ENCODE measurements around the gene ITGB2.

Gene ITGB2

GRCh38 chr21:44871576-44872269, 49.0 kb downstream of the ITGB2 start:
- DNase-seq (ENCODE audit: low read depth in 2 of 3, low spot score in 1 of 3), result no peak

GRCh38 chr21:44870748-44871495, 49.8 kb downstream of the ITGB2 start:
- no peak for DNase-seq (ENCODE audit: low read depth in 2 of 3, low spot score in 1 of 3)

GRCh38 chr21:44869781-44870747, 50.6 kb downstream of the ITGB2 start:
- no peak for DNase-seq (ENCODE audit: low read depth in 2 of 3, low spot score in 1 of 3)

- DNase-seq (ENCODE audit: low read depth in 2 of 3, low spot score in 1 of 3), result no peak
These were observed 52.0 kb downstream of the ITGB2 start for GRCh38 chr21:44868707-44869106.

GRCh38 chr21:44867999-44868700, 52.5 kb downstream of the ITGB2 start:
- DNase-seq (ENCODE audit: low read depth in 2 of 3, low spot score in 1 of 3), result no peak

- no peak for DNase-seq (ENCODE audit: low read depth in 2 of 3, low spot score in 1 of 3)
These were observed 53.2 kb downstream of the ITGB2 start for GRCh38 chr21:44867464-44867863.

- no peak for DNase-seq (ENCODE audit: low read depth in 2 of 3, low spot score in 1 of 3)
These were observed 53.9 kb downstream of the ITGB2 start for GRCh38 chr21:44866780-44867179.

GRCh38 chr21:44865561-44866280, 55.0 kb downstream of the ITGB2 start:
- no peak for DNase-seq (ENCODE audit: low read depth in 2 of 3, low spot score in 1 of 3)

GRCh38 chr21:44862869-44863685, 57.6 kb downstream of the ITGB2 start:
- no peak for DNase-seq (ENCODE audit: low read depth in 2 of 3, low spot score in 1 of 3)

- DNase-seq (ENCODE audit: low read depth in 2 of 3, low spot score in 1 of 3), result no peak
These were observed 61.9 kb downstream of the ITGB2 start for GRCh38 chr21:44858791-44859190.

- DNase-seq (ENCODE audit: low read depth in 2 of 3, low spot score in 1 of 3), result no peak
These were observed 62.4 kb downstream of the ITGB2 start for GRCh38 chr21:44858291-44858690.

GRCh38 chr21:44857127-44857892, 63.4 kb downstream of the ITGB2 start:
- DNase-seq (ENCODE audit: low read depth in 2 of 3, low spot score in 1 of 3), result no peak

GRCh38 chr21:44856131-44856530, 64.6 kb downstream of the ITGB2 start:
- no peak for DNase-seq (ENCODE audit: low read depth in 2 of 3, low spot score in 1 of 3)

- no peak for DNase-seq (ENCODE audit: low read depth in 2 of 3, low spot score in 1 of 3)
These were observed 65.1 kb downstream of the ITGB2 start for GRCh38 chr21:44855572-44855971.

GRCh38 chr21:44854664-44855446, 65.8 kb downstream of the ITGB2 start:
- DNase-seq (ENCODE audit: low read depth in 2 of 3, low spot score in 1 of 3), result no peak

GRCh38 chr21:44854391-44854663, 66.4 kb downstream of the ITGB2 start:
- DNase-seq (ENCODE audit: low read depth in 2 of 3, low spot score in 1 of 3), result no peak

GRCh38 chr21:44853601-44854390, 66.9 kb downstream of the ITGB2 start:
- no peak for DNase-seq (ENCODE audit: low read depth in 2 of 3, low spot score in 1 of 3)

Data from stimulated activated CD4-positive, alpha-beta T cell treated with anti-CD3 and anti-CD28 coated beads, Interleukin-12 subunit alpha, Interleukin-12 subunit beta, amount 100 ng/mL, for 48 hours (primary cell).